ENCODE measurements around the gene NUP210.
"Not testable (repeated sequence)": the region's sequence is repeated elsewhere in the genome, so short reads cannot be mapped to it uniquely, and the experiment has no call there.

The NUP210 gene

DNA sequence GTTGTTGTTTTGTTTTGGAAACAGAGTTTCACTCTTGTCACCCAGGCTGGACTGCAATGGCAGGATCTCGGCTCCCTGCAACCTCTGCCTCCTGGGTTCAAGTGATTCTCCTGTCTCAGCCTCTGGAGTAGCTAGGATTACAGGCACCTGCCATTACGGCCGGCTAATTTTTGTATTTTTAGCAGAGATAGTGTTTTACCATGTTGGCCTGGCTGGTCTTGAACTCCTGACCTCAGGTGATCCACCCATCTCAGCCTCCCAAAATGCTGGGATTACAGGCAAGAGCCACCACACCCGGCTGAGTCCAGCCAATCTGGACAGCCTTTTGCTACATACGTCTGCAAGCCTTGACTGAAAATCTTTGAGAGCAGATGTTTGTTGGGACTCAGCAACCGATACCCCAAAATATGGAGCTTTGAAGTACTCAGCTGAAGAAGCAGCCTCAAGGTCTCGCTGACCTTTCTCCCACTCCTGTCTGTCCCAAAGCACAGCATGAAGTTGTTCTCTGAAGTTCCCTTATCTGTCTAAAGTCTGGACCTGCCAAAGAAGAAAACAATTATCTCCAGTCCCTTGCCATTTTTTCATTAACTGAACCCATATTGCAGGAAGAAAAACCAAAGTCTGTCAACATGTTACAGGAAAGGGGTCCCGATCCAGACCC, 9.6 kb upstream of the NUP210 start:
- DNase-seq: no peak

- not testable (repeated sequence) for DNase-seq
These were observed 8.6 kb upstream of the NUP210 start for GRCh38 chr3:13428678-13429077.

DNA sequence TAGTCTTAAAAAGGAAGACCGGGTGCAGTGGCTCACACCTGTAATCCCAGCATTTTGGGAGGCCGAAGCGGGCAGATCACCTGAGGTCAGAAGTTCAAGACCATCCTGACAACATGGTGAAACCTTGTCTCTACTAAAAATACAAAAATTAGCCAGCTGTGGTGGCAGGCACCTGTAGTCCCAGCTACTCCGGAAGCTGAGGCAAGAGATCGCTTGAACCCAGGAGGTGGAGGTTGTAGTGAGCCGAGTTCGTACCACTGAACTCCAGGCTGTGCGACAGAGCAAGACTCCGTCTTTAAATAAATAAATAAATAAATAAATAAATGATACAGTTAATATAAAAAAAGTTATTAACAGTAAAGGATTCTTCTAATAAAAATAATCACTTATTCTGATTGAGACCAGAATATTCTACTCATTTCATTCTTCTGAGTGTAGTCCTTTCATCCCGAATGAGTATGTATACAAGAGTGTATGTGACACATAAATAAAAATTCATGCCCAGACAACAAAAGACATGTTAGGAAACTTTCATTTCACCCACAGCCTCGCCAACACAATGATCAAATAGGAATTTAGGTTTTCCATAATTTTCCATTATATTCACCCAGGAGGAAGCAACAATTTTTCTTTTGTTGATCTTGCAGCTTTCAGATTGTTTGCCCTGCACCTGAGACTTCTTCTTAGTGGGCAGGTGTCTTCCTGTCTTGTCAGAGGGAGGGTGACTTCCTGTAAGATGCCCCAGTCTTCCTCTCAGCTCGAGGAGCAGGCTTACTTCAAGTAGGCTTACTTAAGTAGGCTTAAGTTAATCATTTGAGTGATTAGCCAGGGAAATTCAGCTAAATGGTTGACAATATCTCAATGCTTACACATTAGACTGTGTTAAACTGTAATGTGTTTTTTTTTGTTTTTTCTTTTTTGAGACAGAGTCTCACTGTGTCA, 7.8 kb upstream of the NUP210 start:
- no peak for DNase-seq

DNA sequence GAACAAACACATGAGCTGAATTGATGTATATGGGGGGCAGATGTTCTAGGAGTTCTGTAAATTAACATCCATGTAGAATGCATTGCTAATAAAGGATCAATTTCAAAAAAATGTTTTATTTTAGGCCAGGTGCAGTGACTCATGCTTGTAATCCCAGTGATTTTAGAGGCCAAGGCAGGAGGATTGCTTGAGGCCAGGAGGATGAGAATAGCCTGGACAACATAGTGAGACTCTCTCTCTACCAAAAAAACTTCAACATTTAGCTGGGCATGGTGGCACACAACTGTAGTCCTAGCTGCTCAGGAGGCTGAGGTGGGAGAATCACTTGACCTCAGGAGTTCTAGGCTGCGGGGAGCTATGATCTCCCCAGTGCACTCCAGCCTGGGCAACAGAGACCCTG, 6.5 kb upstream of the NUP210 start:
- no peak for DNase-seq

DNA sequence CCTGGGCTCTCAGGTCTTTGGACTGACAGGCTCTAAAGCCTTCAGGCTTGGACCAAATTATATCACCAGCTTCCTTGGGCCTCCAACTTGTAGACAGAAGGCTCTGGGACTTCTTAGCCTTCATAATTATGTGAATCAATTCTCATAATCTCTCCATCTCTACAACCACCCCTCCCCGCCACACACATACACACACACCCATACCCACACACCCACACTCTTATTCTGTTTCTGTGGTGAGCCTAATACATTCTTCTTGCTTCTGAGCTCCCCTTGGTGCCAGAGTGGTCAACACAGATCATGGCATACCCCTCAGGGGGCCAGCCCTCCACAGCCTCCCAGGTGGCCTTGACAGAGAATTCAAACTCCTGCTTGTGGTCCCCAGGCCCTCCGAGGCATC, 5.6 kb upstream of the NUP210 start:
- no peak for DNase-seq

- no peak for DNase-seq
These were observed 4.9 kb upstream of the NUP210 start for GRCh38 chr3:13424865-13425617.

- no peak for DNase-seq
These were observed 4.2 kb upstream of the NUP210 start for GRCh38 chr3:13424141-13424844.

- no peak for DNase-seq
These were observed 976 bp upstream of the NUP210 start for GRCh38 chr3:13420831-13421765.

GRCh38 chr3:13419505-13420044, 547 bp downstream of the NUP210 start:
- peak; percentile 24 for DNase-seq

GRCh38 chr3:13417166-13417947, 2.8 kb downstream of the NUP210 start:
- DNase-seq: no peak

GRCh38 chr3:13415997-13416793, 3.9 kb downstream of the NUP210 start:
- DNase-seq: no peak

DNA sequence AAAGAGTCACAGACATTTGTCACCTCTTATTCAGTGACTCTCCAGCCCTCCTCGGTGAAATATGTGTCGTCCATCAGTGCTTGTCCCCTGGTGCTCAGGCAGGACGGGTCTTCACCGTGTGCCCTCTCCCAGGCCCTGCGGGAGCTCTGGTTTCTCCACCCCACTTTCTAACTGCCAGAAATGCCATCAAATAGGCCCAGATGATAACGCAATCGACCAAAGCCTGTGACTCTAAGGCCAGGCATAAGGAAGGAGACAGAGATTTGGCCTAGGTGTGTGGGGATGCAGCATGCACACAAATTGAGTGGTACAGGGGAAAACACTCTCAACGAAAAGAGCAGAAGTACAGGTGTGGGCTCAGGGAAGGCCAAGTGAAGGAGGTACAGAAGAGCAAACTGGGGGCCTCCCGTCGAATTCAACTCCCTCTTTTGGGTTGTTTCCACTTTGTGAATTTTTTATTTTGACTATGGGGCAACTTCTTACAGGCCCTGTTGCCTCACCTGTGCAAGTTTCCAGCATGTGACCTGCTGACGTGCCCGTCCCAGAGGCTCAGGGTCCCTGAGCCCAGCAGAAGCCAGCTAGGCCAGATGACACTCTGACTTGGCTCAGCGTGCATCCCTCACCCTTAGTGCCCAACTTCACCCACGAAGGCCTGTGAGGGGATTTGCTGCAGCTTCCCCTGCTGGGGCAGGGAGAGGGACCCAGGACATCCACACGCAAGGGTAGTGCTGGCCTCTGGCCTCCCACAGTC, 4.7 kb downstream of the NUP210 start:
- no peak for DNase-seq

- DNase-seq: no peak
These were observed 5.9 kb downstream of the NUP210 start for GRCh38 chr3:13414040-13414729.

- peak; percentile 18 for DNase-seq
These were observed 8.8 kb downstream of the NUP210 start for GRCh38 chr3:13411186-13411860.

DNA sequence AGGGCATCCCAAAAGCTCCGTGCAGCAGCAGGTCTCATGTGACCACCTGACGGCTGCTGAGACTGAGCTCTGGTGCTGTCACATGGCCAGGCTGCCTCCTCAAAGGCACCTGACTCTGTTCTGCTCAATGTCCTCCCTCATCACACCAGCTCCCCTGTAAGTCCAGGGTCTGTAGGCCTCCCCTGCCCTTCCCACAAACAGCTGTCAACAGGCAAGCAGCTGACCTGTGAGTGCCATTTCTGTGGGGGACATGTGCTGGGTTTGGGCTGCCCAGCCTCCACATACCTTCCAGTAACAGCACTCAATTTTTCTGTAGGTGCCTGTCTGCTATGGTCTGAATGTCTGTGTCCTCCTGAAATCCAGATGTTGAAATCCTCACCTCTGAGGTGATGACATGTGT, 11.2 kb downstream of the NUP210 start:
- no peak for DNase-seq

DNA sequence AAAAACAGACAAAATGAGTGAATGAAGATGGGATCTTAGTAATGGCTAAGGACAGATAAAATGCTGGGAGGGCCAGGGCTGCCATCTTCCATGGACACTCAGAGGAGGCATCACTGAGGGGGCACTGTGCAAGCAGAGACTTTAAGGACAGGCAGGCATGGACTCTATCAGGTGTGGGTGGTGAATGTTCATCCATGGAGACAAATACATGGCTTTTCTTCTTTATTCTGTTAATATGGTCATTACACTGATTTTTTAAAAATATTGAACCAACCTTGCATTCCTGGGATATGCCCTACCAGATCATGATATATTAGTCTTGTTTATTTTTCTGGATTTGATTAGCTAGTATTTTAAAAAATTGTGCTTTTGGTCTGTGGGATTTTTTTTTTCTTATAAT, 12.2 kb downstream of the NUP210 start:
- DNase-seq: no peak

DNA sequence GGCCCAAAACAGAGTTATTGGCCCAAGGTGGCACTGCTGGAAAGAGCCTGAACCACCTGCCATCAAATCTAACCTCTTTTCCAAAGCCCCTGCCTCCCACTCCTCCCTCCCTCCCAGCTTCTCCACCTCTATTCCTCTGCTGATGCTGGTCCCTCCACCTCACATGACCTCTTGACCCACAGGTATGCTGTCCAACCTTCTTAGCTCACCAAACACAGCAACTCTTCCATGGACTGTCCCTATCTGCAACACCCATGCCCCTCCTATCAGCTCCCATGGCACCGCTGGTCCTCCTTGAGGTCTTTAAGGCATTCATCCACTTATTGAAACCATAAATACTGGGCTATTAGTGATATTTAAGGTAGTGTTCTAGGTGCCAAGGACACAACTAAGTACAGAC, 12.6 kb downstream of the NUP210 start:
- no peak for DNase-seq

DNA sequence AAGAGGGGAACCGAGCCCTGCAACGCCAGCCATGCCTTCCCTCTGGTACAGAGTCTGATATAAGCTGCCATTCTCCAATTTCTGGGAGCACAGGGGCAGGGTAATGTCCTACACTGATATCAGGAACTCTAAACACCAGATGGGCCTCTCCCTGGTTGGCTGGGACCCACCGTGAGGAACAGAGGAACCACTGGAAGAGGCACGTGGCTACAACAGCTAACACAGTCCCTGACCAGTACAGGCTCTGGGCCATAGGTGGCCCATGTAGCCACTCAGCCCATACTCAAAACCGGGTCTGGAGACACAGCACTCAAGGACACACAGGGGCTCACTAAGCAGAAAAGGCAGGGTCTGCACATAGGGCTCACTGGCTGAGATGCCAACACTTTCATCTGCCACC, 13.9 kb downstream of the NUP210 start:
- no peak for DNase-seq
